ENCODE data around the gene CCDC117.
A peak's percentile ranks its signal among the peaks of the same experiment; 100 is the strongest.

CCDC117 gene

DNA sequence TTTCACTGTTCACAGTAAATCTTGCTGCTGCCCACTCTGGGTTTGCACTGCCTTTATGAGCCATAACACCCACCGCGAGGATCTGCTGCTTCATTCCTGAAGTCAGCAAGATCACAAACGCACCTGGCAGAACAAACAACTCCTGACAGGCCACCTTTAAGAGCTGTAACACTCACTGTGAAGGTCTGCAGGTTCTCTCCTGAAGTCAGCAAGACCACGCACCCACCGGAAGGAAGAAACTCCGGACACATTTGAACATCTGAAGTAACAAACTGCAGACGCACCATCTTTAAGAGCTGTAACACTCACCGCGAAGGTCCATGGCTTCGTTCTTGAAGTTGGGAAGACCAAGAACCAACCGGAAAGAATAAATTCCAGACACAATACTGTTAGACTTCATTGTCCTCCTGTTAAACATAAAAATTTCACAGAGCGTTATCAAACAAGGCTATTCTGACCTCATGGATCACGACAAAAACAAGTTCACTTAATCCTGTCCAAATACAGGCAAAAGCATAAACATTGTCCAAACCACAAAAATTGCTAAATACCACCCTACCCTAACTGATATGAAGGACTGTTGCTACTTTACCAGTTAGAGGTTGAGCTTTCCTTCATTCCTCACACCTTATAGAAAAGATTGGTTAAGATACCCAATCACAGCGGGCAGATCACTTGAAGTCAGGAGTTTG lies 3.0 kb upstream of the CCDC117 start:
- DNase-seq (ENCODE audit: low spot score) = no peak

DNA sequence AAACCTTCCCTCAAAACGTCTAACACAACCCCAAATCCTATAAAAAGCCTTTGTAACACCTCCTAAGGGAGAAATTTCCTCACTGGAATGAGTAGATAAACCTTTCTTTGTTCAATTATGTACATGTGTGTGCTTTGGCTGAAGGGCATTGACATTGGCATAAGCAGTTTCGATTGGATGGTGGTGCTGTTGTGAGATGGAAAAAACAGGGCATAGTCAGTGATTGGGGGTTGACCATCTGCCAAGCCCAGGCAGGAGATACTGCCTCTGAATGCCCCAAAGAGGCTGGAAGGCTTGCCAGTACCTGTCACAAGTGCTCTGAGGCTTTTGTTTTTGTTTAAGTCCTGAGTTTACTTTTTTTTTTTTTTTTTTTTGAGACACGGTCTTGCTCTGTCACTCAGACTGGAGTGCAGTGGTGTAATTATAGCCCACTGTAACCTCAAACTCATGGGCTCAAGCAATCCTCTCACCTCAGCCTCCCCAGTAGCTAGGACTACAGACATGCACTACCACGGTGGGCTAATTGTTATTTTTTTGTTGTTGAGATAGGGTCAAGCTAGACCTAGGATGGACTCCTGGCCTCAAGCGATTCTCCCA lies 1.2 kb upstream of the CCDC117 start:
- DNase-seq (ENCODE audit: low spot score) = no peak

DNA sequence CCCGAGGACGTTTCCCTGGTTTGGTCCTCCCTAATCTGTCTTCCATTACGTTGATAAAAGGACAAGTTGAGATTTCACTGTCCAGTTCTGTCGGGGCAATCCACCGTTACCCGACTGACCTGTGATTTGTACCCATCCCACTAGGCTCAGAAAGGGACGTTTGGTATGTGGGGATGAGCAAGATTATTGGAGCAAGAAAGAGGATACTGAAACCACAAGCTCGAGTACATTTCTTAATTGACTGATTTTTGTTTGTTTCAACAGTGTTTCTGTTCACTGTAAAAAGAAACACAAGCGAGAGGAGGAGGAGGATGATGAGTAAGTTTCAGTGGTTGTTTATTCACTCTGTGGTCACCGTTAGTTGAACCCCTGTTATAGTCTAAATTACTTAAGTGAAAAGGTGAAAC lies 969 bp downstream of the CCDC117 start:
- DNase-seq (ENCODE audit: low spot score) = peak; percentile 29

DNA sequence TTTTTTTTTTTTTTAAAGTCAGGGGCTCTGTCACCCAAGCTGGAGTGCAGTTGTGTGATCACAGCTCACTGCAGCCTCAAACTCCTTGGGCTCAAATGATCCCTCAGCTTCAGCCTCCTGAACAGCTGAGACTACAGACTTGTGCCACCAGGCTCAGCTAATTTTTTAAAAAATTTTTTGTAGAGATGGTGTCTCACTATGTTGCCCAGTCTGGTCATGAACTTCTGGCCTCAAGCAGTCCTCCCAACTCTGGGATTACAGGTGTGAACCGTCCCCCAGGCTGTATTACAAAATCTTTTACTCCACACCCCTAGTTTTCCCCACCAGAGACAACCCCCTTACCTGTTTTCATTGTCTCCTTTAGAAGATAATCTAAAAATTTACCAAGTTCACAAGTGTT lies 1.9 kb downstream of the CCDC117 start:
- DNase-seq (ENCODE audit: low spot score) = no peak

DNA sequence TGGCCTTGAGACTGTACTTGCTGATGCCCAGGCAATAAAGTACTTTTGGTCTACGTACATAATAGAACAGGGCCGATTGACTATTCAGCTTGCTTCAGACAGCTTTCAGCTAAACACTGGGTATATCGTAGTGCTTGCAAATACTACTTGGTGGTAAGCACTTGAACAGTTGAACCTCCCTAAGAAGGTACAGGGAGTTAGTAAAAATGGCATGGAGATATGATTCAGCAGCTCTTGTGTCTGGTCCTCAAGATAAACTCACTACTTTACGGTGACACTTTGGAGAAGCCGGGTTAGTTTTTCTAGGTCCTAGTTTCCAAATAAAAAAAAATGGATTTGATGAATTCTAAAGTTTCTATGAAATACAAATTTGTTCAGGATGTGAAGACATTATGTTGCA lies 7.3 kb downstream of the CCDC117 start:
- no peak for DNase-seq (ENCODE audit: low spot score)

DNA sequence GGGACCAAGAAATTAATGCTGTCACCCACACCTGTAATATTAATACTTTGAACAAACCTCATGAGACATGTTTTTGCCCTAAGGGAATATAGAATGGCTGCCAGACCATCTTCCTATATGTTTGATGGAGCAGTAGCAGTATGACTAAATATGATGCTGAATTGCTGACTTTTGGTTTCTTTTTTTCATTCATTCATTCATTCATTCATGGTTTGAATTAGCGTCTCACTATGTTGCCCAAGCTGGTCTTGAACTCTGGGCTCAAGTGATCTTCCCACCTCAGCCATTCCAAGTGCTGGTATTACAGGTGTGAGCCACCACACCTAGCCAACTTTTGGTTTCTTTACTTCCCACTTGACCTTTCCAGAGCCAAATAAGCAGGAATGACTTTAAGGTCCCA lies 7.8 kb downstream of the CCDC117 start:
- DNase-seq (ENCODE audit: low spot score) = no peak

DNA sequence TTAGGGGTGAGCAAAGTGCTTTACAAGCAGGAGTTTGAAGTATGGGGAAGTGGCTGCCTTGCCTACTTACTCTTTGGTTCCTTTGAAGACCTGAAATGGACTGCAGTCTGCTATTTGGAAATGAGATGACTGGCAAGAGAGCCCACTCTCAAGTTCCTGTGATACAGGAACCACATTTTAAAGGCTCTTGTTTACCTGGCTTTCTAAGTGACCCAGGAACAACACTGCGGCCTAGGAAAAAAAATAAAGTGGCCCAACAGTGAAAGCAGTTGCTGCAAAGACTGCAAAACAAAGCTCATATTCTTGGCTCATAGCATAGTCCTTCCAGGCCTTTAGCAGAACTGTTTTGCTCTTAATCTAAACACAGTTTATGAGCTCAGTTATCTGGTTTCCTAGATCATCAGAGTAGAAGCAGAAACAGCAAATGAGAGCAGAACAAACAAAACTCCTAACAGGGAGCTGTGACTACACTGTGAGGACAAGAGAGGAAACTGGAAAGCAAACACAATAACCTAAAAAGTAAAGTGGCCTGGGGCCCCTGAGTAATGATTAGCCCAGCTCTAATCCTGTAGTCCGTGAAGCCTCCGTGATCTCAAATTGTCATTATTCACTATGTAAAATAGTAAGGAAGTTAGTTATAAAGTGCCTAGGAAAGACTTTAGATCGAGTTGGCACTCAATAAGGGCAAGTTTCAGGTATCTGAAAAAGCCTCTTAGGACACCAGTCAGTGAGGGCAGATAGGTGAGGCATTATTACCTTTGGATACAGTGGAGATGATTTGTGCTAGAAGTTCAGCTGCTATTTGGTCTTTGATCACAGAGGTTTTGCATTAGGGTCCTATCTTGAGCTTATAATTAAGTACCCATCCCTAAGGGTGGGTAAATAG lies 11.5 kb downstream of the CCDC117 start:
- DNase-seq (ENCODE audit: low spot score) = no peak

DNA sequence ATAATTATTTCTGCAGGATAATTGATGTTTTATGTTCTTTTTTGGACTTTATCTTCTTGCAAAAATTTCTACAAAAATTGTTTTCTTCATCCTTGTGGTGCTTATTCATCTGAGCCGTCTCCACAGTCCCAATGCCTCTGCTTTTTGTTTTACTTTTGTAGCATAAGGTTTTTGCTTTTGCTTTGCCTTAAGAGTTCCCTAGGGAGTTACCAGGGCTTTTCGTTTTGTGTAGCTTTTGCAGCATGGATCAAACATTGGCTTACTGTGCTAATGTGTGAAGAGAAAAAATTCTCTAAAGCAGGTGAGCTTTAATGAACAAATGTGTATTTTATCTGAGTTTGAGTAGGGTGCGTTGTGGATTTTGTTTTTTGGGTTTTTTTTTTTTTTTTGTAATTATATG lies 16.1 kb downstream of the CCDC117 start:
- no peak for DNase-seq (ENCODE audit: low spot score)

DNA sequence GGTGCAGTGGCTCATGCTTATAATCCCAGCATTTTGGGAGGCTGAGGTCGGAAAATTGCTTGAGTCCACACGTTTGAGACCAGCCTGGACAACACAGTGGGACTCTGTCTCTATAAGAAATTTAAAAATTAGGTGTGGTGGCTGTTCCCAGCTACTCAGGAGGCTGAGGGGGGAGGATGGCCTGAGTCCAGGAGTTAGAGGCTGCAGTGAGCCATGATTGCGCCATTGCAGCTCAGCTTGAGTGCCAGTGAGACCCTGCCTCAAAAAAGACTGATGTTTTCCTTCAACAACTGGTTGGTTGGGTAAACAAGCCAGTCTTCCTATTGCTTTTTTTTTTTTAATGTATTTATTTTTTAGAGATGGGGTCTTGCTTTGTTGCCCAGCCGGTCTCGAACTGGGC lies 18.6 kb downstream of the CCDC117 start:
- DNase-seq (ENCODE audit: low spot score) = no peak

DNA sequence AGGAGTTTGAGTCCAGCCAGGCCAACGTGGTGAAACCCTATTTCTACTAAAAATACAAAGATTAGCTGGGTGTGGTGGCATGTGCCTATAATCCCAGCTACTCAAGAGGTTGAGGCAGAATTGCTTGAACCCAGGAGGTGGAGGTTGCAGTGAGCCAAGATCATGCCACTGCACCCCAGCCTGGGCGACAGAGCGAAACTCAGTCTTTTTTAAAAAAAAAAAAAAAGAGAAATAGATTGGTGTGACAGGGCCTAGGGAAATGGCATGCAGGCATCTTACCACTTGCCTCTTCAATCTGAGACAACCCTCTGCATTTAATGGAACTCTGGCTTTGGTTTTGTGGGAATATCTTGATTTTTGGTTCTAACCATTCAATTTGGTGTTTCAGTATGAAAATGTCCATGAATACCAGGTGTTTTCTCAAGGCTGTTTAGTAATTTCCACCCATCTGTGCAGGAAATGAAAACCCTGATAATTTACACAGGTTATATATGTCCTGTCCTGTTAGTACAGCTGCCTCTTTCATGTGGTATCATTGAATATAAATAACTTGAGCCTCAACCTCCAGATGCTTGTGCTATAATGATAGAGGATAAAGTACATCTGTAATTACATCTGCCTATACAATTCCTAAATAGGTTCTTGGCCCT lies 19.5 kb downstream of the CCDC117 start:
- no peak for DNase-seq (ENCODE audit: low spot score)

DNA sequence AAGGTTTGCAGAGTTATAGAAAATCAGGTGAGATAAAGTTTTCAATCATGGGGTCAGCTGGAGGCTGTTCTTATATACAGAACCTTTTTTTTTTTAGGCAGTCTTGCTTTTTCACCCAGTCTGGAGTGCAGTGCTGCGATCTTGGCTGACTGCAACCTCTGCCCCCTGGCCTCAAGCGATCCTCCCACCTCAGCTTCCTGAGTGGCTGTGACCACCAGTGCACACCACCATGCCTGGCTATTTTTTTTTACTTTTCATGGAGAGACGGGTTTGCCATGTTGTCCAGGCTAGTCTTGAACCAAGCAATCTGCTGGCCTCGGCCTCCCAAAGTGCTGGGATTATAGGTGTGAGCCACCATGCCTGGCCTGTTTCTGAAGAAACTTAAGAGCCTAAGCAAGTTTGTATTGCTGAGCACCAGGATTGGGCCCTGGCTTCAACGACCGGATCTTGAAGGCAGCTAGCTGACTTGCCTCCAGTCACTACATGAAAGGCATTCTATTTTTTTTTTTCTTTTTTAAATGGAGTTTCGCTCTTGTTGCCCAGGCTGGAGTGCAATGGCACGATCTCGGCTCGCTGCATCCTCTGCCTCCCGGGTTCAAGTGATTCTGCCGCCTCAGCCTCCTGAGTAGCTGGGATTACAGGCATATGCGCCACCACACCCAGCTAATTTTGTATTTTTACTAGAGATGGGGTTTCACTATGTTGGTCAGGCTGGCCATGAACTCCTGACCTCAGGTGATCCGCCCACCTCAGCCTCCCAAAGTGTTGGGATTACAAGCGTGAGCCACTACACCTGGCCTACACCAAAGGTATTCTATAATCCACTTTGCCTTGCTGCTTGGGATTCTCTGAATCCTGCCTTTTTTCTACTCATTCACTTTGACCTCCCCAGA lies 20.2 kb downstream of the CCDC117 start:
- DNase-seq (ENCODE audit: low spot score) = no peak

DNA sequence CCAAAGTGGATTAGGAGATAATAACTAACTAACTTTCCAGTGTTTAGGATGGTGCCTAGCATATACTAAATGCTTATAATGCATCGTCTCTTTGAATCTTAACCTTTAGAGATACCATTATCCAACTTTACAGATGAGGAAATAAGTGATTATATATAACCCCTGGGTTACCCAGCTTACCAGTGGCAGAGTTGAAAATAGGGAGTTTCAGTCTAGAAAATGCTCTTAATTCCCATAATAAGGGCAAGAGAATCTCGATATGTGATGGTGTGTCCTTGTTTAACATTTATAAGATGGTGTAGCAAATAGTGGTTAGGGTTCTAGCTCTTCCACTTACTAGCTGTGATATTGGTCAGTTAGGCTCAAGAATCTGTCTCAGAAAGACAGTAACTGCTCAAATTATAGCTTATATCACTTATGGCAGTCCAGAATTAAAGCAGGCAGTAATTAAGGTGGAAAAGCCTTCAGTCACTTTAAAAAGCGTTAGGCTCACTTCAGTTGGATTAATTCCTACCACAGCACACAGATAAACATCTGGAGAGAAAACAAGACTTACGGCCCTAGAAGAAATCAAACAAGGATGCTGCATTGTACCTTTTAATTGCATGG lies 21.6 kb downstream of the CCDC117 start:
- DNase-seq (ENCODE audit: low spot score) = no peak

DNA sequence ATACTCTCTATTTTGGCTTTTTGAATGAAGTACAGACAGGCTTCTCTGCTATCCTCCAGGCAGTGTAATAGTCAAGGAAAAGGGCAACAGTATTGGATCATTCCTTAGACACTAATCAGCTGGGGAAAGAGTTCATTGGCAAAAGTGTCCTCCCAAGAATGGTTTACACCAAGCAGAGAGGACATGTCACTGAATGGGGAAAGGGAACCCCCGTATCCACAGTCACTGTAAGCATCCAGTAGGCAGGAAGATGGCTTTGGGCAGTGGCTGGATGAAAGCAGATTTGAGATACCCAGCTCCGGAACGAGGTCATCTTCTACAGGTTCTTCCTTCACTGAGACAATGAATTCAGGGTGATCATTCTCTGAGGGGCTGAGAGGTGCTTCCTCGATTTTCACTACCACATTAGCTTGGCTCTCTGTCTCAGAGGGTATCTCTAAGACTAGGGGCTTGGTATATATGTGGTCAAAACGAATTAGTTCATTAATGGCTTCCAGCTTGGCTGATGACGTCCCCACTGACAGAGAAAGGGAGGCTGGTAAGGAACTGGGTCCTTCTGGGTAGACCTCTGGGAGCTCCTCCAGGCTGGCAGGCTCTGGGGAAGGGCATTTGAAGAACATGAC lies 22.7 kb downstream of the CCDC117 start:
- no peak for DNase-seq (ENCODE audit: low spot score)

DNA sequence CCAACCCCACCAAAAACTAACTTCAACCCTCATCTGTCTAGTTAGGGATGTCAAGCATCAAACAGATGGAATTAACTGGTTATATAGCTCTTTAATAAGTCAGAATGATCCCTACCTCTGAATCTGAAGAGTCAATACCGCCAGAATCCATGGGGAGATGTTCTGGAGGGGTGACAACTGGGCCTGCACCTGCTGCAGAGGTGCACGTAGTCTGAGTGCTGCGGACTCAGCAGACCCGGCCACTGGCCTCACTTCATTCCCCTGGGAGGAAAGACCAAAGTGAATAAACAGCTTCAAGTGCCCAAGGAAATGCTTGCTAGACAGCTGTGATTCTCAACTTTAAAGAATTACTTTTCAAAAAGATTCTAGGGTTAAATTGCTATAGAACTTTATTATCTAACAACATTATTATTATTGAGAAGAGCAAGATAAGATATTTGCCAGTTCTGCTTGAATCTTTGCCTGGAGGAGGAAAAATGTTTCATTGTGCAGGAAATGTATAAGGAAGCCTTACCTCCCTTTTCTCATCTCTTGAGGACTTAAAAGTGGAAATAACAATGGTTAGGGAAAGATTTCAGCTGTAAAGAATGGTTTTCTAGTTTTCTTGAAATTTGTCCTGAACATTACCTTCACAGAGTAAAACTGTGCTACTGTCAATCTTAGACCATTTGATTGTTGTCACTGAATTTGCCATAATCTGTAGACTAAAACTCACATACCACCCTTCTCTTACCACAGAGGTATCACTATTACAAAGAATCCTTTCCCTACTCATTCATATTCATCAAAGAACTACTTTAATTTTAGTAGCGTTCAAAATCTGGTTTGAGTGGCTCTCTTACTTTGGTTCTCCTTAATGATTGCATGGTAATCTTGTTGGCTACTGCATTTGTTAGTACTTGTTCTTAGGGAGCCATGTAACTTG lies 23.7 kb downstream of the CCDC117 start:
- no peak for DNase-seq (ENCODE audit: low spot score)

DNA sequence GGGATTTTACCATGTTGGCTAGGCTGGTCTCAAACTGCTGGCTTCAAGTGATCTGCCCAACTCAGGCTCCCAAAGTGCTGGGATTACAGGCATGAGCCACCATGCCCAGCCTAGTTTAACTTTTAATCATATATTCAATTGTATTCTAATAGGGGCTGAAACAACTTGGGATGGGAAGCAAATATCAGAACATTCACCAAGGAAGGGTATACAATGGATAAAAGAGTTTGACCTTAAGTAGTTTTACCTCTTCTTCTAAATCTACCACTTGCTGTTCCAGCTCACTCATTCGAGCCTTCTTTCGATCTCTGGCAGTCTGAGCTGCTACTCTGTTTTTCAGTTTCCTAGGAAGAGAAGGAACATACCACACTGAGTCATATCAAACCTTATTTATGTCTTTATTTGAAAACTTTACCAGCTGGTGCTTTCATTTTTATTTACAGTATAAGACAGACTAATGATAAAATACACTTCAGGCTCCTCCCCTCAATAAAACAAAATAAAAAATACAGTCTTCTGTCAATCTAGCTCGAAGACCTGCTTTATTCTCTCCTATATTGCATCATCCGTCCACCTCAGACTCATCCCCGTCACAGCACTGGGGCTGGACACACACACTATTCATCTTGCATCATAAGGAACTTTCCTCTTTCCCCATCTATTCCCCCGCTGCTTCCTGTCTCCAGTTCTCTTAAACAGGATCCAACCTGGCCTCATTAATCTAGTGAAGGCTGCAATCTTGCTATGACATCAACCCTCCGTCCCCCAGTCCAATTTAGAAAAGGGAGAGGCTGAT lies 26.5 kb downstream of the CCDC117 start:
- DNase-seq (ENCODE audit: low spot score) = peak; percentile 55

DNA sequence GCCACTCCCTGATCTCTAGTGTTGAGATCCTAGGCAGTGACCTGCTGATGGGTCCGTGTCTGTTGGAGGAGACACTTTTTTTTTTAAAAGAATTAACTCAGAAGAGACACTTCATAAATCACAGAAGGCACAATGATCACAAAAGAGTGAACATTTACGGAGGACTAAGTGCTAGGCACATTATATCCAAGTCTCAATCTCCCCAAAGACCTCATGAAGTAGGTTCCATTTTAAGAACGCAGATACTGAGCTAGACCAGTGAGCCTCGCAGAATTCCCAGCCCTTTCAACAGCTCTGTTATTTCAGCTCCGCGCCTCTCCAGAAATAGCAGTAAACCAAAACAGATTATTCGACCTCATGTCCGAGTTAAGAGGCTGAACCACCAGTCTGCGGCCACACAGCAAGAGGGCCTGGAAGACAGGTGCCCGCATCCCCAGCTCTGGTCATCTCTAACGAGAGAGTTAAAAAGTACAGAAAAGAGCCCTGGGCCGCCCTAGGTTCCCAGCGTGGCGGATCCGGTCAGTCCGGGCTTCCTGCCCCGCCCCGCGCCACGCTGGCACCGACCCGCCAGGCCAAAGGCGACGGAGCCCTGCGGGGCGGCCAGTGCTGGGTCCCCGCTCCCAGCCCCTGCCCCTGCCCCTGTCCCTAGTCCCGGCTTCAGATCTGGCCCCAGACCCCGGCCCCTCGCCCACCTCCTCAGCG lies 27.3 kb downstream of the CCDC117 start:
- peak; percentile 14 for DNase-seq (ENCODE audit: low spot score)

DNA sequence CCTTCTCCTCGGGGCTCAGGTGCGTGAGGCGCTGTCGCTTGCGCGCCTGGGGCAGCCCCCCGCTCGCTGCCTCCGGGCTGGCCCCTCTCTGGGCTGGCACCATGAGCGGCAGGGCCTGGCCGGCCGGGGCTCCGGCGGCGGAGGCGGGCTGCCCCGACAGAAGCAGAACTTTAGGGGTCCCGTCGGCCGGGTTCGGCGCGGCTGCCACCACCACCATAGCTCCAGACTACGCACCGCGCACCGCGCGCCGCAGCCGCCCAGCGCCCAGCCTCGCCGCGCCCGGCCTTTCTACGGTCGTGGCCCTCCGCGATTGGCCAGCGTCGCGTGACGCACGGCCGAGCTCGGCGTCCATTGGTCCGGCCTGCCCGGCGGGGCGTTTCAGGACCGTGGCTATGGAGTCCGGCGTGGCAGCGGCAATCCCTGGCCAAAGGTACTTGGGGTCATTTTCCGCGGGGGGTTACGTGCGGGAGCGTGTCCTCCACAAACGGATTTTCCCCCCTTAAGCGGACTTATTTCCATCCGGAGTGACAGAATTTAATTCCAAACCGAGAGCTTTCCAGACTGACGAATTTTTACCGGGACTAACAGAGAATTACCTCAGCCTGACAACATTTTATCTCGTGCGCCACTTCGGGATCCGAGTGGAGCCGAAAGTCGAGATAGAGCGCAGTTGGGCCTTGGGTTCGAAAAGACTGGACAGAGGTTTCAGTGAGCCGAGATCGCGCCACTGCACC lies 28.0 kb downstream of the CCDC117 start, which contains the start of gene XBP1:
Gene XBP1 (minus strand): TSS at position 262 of the 734 bp plus-strand sequence.
- DNase-seq (ENCODE audit: low spot score) = peak; percentile 90

Measured in CD4-positive, alpha-beta T cell treated with Interleukin-2 at 100 ng/mL for 4 hours (primary cell).